IPS-15b (cell line): Measurements from ENCODE around the gene KRTAP10-10.
"Not testable (repeated sequence)": the region's sequence is repeated elsewhere in the genome, so short reads cannot be mapped to it uniquely, and the experiment has no call there.

Experiments used
- H3K27me3 ChIP-seq: one replicate; pipeline ENCODE4 v1.6.1; 2013; ENCODE audit warnings: low read length; ENCODE audit not compliant: control insufficient read depth, insufficient read depth
- H3K36me3 ChIP-seq: one replicate; pipeline ENCODE4 v1.6.1; 2013; ENCODE audit warnings: low read length; ENCODE audit not compliant: control insufficient read depth, insufficient read depth
- H3K4me1 ChIP-seq: one replicate; pipeline ENCODE4 v1.6.1; 2013; ENCODE audit warnings: mild to moderate bottlenecking, low read length; ENCODE audit not compliant: control insufficient read depth, insufficient read depth
- H3K4me3 ChIP-seq: one replicate; pipeline ENCODE4 v1.5.1; 2013; ENCODE audit warnings: low read depth, low read length
- H3K9ac ChIP-seq: one replicate; pipeline ENCODE4 v1.6.1; 2013; ENCODE audit warnings: low read depth, mild to moderate bottlenecking, low read length
- H3K9me3 ChIP-seq: one replicate; pipeline ENCODE4 v1.6.1; 2013; ENCODE audit warnings: mild to moderate bottlenecking, low read length; ENCODE audit not compliant: control insufficient read depth, insufficient read depth

The KRTAP10-10 gene

GRCh38 chr21:44596068-44596725 lies 41.0 kb upstream of the KRTAP10-10 start:
- H3K27me3 ChIP-seq: no peaks in the 10 kb centered on the region
- no peaks in the 10 kb centered on the region for H3K36me3 ChIP-seq
- H3K9me3 ChIP-seq: no peaks in the 10 kb centered on the region
- no peak overlapping the region for H3K4me3 ChIP-seq
- H3K9ac ChIP-seq: no peak overlapping the region
- H3K4me1 ChIP-seq: peaks cover 8% of the 10 kb centered on the region

DNA sequence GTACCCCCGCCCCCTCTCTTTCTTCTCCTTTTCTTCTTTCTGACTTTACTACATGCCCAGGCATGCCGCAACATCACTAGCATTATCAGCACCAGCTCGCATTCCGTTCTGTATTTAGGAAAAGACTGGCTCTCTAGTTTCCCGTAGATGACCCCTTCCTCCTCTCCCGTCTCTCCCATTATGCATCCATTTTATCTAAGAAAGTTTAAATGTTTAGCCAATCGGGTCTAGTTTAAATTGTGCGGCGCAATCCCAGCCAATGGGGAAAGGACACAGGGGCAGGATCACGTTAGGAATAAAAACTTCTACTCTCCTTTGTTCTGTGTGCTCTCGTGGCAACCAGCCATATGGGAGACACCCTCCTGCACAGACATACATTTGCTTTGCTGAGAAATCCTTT lies 39.1 kb upstream of the KRTAP10-10 start:
- Histone ChIP-seq H3K4me3 (no peak overlapping the region), H3K9me3 (no peaks in the 10 kb centered on the region), H3K27me3 (no peaks in the 10 kb centered on the region), H3K4me1 (peaks cover 6% of the 10 kb centered on the region), H3K9ac (no peak overlapping the region), H3K36me3 (no peaks in the 10 kb centered on the region)

- H3K27me3 ChIP-seq: no peaks in the 10 kb centered on the region
- peaks cover 3% of the 10 kb centered on the region for H3K4me1 ChIP-seq
- no peaks in the 10 kb centered on the region for H3K9me3 ChIP-seq
- no peaks in the 10 kb centered on the region for H3K36me3 ChIP-seq
- no peak overlapping the region for H3K4me3 ChIP-seq
- H3K9ac ChIP-seq: no peak overlapping the region
Observed at GRCh38 chr21:44599264-44600029, 37.7 kb upstream of the KRTAP10-10 start.

DNA sequence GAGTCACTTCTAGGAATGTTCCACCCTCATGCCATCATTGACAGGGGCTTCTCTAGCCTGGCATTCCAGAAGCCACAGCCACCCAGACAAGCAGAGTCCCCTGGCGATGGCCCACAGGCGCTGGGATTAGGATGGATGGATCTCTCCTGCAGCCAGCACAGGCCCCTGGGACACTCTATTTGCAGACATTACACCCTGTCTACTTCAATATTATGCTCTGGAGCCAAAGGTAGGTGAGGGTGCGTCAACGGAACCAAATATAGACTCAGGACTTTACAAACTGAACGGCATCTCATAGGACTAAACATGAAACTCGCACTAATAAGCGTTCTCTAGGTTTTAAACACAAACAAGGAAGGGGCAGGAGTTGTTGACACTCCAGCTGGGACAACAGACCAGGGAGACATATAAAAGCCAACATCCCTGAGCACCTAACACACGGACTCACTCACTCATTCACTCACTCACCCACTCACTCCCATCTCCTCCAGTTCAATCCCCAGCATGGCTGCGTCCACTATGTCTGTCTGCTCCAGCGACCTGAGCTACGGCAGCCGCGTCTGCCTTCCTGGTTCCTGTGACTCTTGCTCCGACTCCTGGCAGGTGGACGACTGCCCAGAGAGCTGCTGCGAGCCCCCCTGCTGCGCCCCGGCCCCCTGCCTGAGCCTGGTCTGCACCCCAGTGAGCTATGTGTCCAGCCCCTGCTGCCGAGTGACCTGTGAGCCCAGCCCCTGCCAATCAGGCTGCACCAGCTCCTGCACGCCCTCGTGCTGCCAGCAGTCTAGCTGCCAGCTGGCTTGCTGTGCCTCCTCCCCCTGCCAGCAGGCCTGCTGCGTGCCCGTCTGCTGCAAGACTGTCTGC lies 36.8 kb upstream of the KRTAP10-10 start, which contains the start of gene KRTAP10-7:
Gene KRTAP10-7, plus strand, starts transcription at position 480 of the 861 bp plus-strand sequence. Its CDS starts 25 bp downstream, at position 505.
- H3K9ac ChIP-seq, H3K4me1 ChIP-seq, H3K36me3 ChIP-seq, H3K9me3 ChIP-seq, H3K4me3 ChIP-seq, H3K27me3 ChIP-seq: not testable (repeated sequence)

DNA sequence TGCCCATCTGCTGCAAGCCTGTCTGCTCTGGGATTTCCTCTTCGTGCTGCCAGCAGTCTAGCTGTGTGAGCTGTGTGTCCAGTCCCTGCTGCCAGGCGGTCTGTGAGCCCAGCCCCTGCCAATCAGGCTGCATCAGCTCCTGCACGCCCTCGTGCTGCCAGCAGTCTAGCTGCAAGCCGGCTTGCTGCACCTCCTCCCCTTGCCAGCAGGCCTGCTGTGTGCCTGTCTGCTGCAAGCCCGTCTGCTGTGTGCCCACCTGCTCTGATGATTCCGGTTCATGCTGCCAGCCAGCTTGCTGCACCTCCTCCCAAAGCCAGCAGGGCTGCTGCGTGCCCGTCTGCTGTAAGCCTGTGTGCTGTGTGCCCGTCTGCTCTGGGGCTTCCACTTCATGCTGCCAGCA lies 36.1 kb upstream of the KRTAP10-10 start:
- not testable (repeated sequence) for H3K9ac ChIP-seq, H3K9me3 ChIP-seq, H3K27me3 ChIP-seq, H3K4me1 ChIP-seq, H3K36me3 ChIP-seq, H3K4me3 ChIP-seq

GRCh38 chr21:44601596-44602462 lies 35.3 kb upstream of the KRTAP10-10 start:
- Histone ChIP-seq H3K4me1 (peaks cover 3% of the 10 kb centered on the region), H3K4me3 (no peak overlapping the region), H3K9ac (no peak overlapping the region), H3K27me3 (no peaks in the 10 kb centered on the region), H3K36me3 (no peaks in the 10 kb centered on the region), H3K9me3 (no peaks in the 10 kb centered on the region)

GRCh38 chr21:44602463-44602850 lies 34.7 kb upstream of the KRTAP10-10 start:
- H3K9me3 ChIP-seq: no peaks in the 10 kb centered on the region
- no peak overlapping the region for H3K9ac ChIP-seq
- peaks cover 3% of the 10 kb centered on the region for H3K4me1 ChIP-seq
- H3K4me3 ChIP-seq: no peak overlapping the region
- H3K27me3 ChIP-seq: no peaks in the 10 kb centered on the region
- H3K36me3 ChIP-seq: no peaks in the 10 kb centered on the region

GRCh38 chr21:44603109-44603875 lies 33.9 kb upstream of the KRTAP10-10 start:
- Histone ChIP-seq H3K9ac (no peak overlapping the region), H3K36me3 (no peaks in the 10 kb centered on the region), H3K9me3 (no peaks in the 10 kb centered on the region), H3K27me3 (no peaks in the 10 kb centered on the region), H3K4me1 (peaks cover 1% of the 10 kb centered on the region), H3K4me3 (no peak overlapping the region)

- Histone ChIP-seq H3K36me3 (no peaks in the 10 kb centered on the region), H3K27me3 (no peaks in the 10 kb centered on the region), H3K4me1 (no peaks in the 10 kb centered on the region), H3K4me3 (no peak overlapping the region), H3K9me3 (no peaks in the 10 kb centered on the region), H3K9ac (no peak overlapping the region)
Observed at GRCh38 chr21:44603911-44604310, 33.2 kb upstream of the KRTAP10-10 start.

DNA sequence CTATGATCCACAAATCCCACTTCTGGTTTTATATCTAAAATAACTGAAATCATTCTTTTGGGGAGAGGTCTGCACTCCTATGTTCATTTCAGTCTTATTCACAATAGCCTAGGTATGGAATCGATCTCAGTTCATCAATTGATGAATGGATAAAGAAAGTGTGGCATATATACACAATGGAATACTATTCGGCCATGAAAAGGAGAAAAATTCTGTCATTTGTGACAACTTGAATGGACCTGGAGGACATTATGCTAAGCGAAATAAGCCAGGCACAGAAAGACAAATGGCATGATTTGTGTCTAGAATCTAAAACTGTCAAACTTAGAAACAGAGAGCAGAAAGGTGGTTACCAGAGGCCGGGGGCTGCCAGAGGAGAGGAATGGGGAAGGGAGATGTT lies 30.7 kb upstream of the KRTAP10-10 start:
- no peaks in the 10 kb centered on the region for H3K27me3 ChIP-seq
- H3K9me3 ChIP-seq: peaks cover 5% of the 10 kb centered on the region
- no peak overlapping the region for H3K4me3 ChIP-seq
- no peaks in the 10 kb centered on the region for H3K4me1 ChIP-seq
- no peak overlapping the region for H3K9ac ChIP-seq
- no peaks in the 10 kb centered on the region for H3K36me3 ChIP-seq
